IMR-90 (cell line): ENCODE results near the gene EXOC6. TPM values are rescaled to one million over a fixed set of nuclear protein-coding genes. Genes with fewer than 3 reads are reported as not detected.
A peak's percentile ranks its signal among the peaks of the same experiment; 100 is the strongest.

Experiments used
- ATAC-seq: fragments of 200-7000 bp; cut with Tn5 transposase; 2 replicates; pipeline ENCODE4 v1.9.1; 2020; ENCODE audit warnings: low read depth, mild to moderate bottlenecking, moderate library complexity
- BruUV-seq: library from RNA; stranded (reverse); fragments of 400-500 nt; replicated peaks from 2 replicates; lab custom pipeline; 2021; lab: Mats Ljungman, UMichigan
- CTCF ChIA-PET: fragments of 300-600 bp; formaldehyde crosslinking; extraction: SDS; loops from one replicate; lab custom pipeline; 2021; ENCODE audit warnings: antibody characterized with exemption; lab: Yijun Ruan, JAX
- POLR2A ChIA-PET: fragments of 300-600 bp; sonication (Branson Sonifier 250); formaldehyde crosslinking; loops from one replicate; lab custom pipeline; 2022; ENCODE audit warnings: antibody characterized with exemption; ENCODE audit not compliant: unreplicated experiment; lab: Charles Lee
- DNase-seq: peaks from one replicate; pipeline ENCODE4 v3.0.0; 2013
- H2AFZ ChIP-seq: replicated peaks from 2 replicates; pipeline ENCODE3; 2013; ENCODE audit warnings: low read length, mild to moderate bottlenecking; ENCODE audit not compliant: poor library complexity
- H2AK5ac ChIP-seq: 2 replicates; pipeline ENCODE4 v1.6.1; 2013; ENCODE audit warnings: low read depth, low read length, inconsistent platforms
- H2AK9ac ChIP-seq: replicated peaks from 2 replicates; pipeline ENCODE3; 2013; ENCODE audit warnings: mild to moderate bottlenecking, low read depth, low read length, moderate library complexity; ENCODE audit not compliant: poor library complexity
- H2BK120ac ChIP-seq: 2 replicates; pipeline ENCODE4 v1.6.1; 2013; ENCODE audit warnings: low read depth, low read length, inconsistent platforms
- H2BK15ac ChIP-seq: 3 replicates; pipeline ENCODE4 v1.6.1; 2013; ENCODE audit warnings: low read depth, low read length, inconsistent platforms
- H2BK20ac ChIP-seq: 2 replicates; pipeline ENCODE4 v1.6.1; 2013; ENCODE audit warnings: low read depth, mild to moderate bottlenecking, inconsistent platforms, low read length, moderate library complexity
- H2BK5ac ChIP-seq: 2 replicates; pipeline ENCODE4 v1.6.1; 2013; ENCODE audit warnings: mild to moderate bottlenecking, low read depth, low read length, inconsistent platforms; ENCODE audit not compliant: poor library complexity, severe bottlenecking
- H3K14ac ChIP-seq: replicated peaks from 2 replicates; pipeline ENCODE4 v1.6.1; 2013; ENCODE audit warnings: low read depth, low read length, inconsistent platforms
- H3K18ac ChIP-seq: 2 replicates; pipeline ENCODE4 v1.6.1; 2013; ENCODE audit warnings: low read depth, low read length, control low read depth
- H3K23ac ChIP-seq: 2 replicates; pipeline ENCODE4 v1.6.1; 2013; ENCODE audit warnings: low read depth, low read length, inconsistent platforms
- H3K27ac ChIP-seq: 2 replicates; pipeline ENCODE4 v1.5.1; 2013; ENCODE audit warnings: mild to moderate bottlenecking, control low read depth, low read length; ENCODE audit not compliant: insufficient read depth
- H3K27me3 ChIP-seq: 2 replicates; pipeline ENCODE4 v1.6.1; 2013; ENCODE audit warnings: low read length; ENCODE audit not compliant: control insufficient read depth, insufficient read depth
- H3K36me3 ChIP-seq: 2 replicates; pipeline ENCODE4 v1.6.1; 2013; ENCODE audit warnings: low read length, mixed read lengths; ENCODE audit not compliant: control insufficient read depth, insufficient read depth
- H3K4ac ChIP-seq: 2 replicates; pipeline ENCODE4 v1.6.1; 2013; ENCODE audit warnings: low read depth, low read length, inconsistent platforms
- H3K4me1 ChIP-seq: 2 replicates; pipeline ENCODE4 v1.6.1; 2013; ENCODE audit warnings: low read length, mixed read lengths; ENCODE audit not compliant: control insufficient read depth, insufficient read depth
- H3K4me2 ChIP-seq: 2 replicates; pipeline ENCODE4 v1.6.1; 2013; ENCODE audit warnings: low read depth, mild to moderate bottlenecking, control low read depth, low read length, moderate library complexity
- H3K4me3 ChIP-seq: 2 replicates; pipeline ENCODE4 v1.5.1; 2013; ENCODE audit warnings: low read depth, mild to moderate bottlenecking, control low read depth, low read length, moderate library complexity; ENCODE audit not compliant: insufficient read depth
- H3K56ac ChIP-seq: 2 replicates; pipeline ENCODE4 v1.6.1; 2013; ENCODE audit warnings: low read length, inconsistent platforms; ENCODE audit not compliant: insufficient read depth; ENCODE audit errors: extremely low read depth
- H3K79me1 ChIP-seq, 2 experiments: 2 replicates each; pipeline ENCODE4 v1.6.1; 2013; ENCODE audit warnings: low read length in 2 of 2, inconsistent platforms in 1 of 2, low read depth in 1 of 2
- H3K9ac ChIP-seq: 2 replicates; pipeline ENCODE4 v1.6.1; 2013; ENCODE audit warnings: low read depth, low read length, control low read depth
- H3K9me1 ChIP-seq: 2 replicates; pipeline ENCODE4 v1.6.1; 2013; ENCODE audit warnings: low read length, inconsistent platforms; ENCODE audit not compliant: insufficient read depth
- H3K9me3 ChIP-seq: 2 replicates; pipeline ENCODE4 v1.6.1; 2013; ENCODE audit warnings: low read length; ENCODE audit not compliant: control insufficient read depth, insufficient read depth
- H4K20me1 ChIP-seq: 2 replicates; pipeline ENCODE4 v1.6.1; 2013; ENCODE audit warnings: low read length, inconsistent platforms; ENCODE audit not compliant: insufficient read depth
- H4K5ac ChIP-seq: 2 replicates; pipeline ENCODE4 v1.6.1; 2013; ENCODE audit warnings: mild to moderate bottlenecking, low read depth, low read length, control low read depth
- H4K8ac ChIP-seq, 2 experiments: 2 replicates each; pipeline ENCODE4 v1.6.1; 2013; ENCODE audit warnings: low read depth in 2 of 2, low read length in 2 of 2, control low read depth in 1 of 2, inconsistent platforms in 1 of 2
- H4K91ac ChIP-seq: 2 replicates; pipeline ENCODE4 v1.6.1; 2013; ENCODE audit warnings: low read depth, low read length, inconsistent platforms; ENCODE audit not compliant: insufficient read depth
- CEBPB ChIP-seq: IDR thresholded peaks from 2 replicates; pipeline ENCODE4 v1.6.1; 2012; ENCODE audit warnings: low read depth, low read length, improper control_type of control experiment
- MAFK ChIP-seq: IDR thresholded peaks from 2 replicates; pipeline ENCODE4 v1.6.1; 2012; ENCODE audit warnings: low read depth, low read length, improper control_type of control experiment
- NFE2L2 ChIP-seq: fragments of 150-350 bp; IDR thresholded peaks from 2 replicates; pipeline ENCODE4 v1.6.1; 2016; ENCODE audit warnings: low read depth, mild to moderate bottlenecking, low read length
- POLR2A ChIP-seq: IDR thresholded peaks from 2 replicates; pipeline ENCODE4 v1.6.1; 2012; ENCODE audit warnings: mild to moderate bottlenecking, low read depth, low read length
- RAD21 ChIP-seq: IDR thresholded peaks from 2 replicates; pipeline ENCODE4 v1.6.1; 2012; ENCODE audit warnings: low read length, improper control_type of control experiment
- RCOR1 ChIP-seq: IDR thresholded peaks from 2 replicates; pipeline ENCODE4 v1.6.1; 2012; ENCODE audit warnings: mild to moderate bottlenecking, low read length, improper control_type of control experiment; ENCODE audit not compliant: insufficient replicate concordance
- RFX5 ChIP-seq: IDR thresholded peaks from 2 replicates; pipeline ENCODE4 v1.8.0; 2012; ENCODE audit warnings: low read depth, mild to moderate bottlenecking, low read length, moderate library complexity
- SMC3 ChIP-seq: fragments of 150-350 bp; IDR thresholded peaks from 2 replicates; pipeline ENCODE4 v1.6.1; 2016; ENCODE audit warnings: low read depth, mild to moderate bottlenecking, antibody characterized with exemption, low read length, moderate library complexity
- WGBS, 2 experiments: methylation state at CpG; one replicate each; pipeline versions ENCODE4 v1.1.5 to v1.1.7; 2013; ENCODE audit warnings: missing lambda C conversion rate in 2 of 2; ENCODE audit not compliant: insufficient read length in 1 of 2; ENCODE audit errors: extremely low coverage in 2 of 2; 5-methylcytosine and 5-hydroxymethylcytosine counted together
- dilution Hi-C: fragments of 300-500 bp; cut with HindIII; formaldehyde crosslinking; loops from one replicate; pipeline ENCODE4 v1.14.3; 2018; ENCODE audit warnings: low sequenced_read_pairs; ENCODE audit not compliant: unreplicated experiment
- in situ Hi-C: fragments of 300-500 bp; cut with MboI; formaldehyde crosslinking; loops from 3 replicates; pipeline ENCODE4 v1.14.3; 2019; ENCODE audit warnings: low sequenced_read_pairs, inconsistent platforms, mixed read lengths
- intact Hi-C: fragments of 100-400 bp; cut with micrococcal nuclease; formaldehyde crosslinking; loops from 2 replicates; pipeline ENCODE4 v1.10.0; 2022
- polyA plus RNA-seq, 3 experiments: library from polyadenylated mRNA; depleted of rRNA; stranded (reverse); fragments of >200 nt; gene quantifications; 2 replicates each; pipeline ENCODE4 v1.2.3, GENCODE V29; 2012; ENCODE audit warnings: low replicate concordance in 1 of 3
- total RNA-seq: library from RNA; depleted of rRNA; stranded (reverse); fragments of >200 nt; gene quantifications from 2 replicates; pipeline ENCODE4 v1.2.3, GENCODE V29; 2012
- TF ChIP-seq, protein P1 (sequence below): conservative IDR thresholded peaks from 2 replicates; pipeline ENCODE4 v1.5.1; 2012; ENCODE audit warnings: mild to moderate bottlenecking, low read depth, low read length, improper control_type of control experiment

Gene EXOC6
- total and polyA plus RNA-seq, 2 of the 4 experiments (the other 2 are of a cell fraction): 4.5 to 11.5 TPM

DNA sequence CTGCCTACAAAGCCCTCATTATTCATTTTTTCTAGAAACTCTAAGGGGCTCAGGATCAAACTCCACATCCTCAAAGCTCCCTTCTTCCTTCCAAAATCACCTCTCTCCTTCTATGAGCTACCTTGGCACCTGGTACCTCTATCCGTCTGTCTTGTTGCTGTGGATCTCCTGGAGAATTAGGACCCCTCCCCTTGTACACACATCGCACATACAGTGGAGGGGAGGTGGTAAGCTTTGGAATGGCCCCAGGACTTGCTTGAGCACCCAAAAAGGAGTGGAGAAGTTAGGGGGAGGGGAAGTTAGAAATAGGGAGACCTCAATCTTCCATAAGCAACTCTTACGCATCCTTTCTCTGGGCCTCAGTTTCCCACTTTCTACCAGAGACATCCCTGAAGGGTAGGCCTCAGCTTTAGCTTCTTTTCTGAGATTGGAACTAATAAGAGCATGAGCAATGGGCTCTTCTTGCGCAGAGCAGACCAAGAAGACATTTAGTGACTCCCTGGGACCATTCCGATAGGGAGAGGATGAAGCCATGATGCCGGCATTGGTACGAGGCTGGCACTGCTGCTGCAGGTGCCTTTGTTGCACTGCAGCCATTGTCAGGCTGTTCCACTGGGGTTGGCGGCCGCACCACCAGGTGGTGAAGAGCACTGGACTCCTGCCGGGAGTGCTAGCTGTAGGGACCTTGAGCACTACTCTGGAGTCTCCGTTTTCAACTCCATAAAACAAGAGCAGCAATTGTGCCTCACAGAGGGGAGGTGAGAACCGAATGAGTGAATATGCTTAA, 216.7 kb downstream of the EXOC6 start (continued):
- no peak for TF ChIP-seq RFX5

DNA sequence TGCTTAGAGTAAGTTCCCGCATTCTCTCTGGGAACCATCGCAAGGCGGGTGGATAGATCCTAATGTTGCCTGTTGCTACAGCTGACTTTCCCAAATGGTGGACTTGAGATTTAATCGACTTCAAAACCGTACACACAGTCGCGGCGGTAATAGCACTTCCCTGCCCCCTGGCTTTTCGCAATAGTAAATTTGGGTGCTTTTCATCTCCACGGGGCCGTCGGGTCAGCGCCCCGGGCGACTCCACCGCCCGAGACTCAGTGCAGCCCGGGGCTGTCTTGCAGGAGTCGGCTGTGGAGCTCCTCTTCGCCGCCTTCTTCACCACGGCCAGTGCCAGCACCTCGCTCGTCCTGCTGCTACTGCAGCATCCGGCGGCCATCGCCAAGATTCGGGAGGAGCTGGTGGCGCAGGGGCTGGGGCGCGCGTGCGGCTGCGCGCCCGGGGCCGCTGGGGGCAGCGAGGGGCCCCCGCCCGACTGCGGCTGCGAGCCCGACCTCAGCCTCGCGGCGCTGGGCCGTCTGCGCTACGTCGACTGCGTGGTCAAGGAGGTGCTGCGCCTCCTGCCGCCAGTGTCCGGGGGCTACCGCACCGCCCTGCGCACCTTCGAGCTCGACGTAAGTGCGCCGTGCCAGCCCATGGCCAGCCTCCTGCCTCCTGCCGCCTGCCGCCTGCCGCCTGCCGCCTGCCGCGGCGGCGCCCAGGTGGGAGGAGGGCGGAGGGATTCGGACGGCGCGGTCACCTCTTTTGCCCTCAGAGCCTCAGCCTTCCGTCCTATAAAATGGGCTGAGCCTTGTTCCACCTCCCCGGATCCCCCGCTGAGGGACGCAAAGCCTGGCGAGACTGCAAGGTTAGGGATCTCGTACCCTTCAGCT, 217.6 kb downstream of the EXOC6 start:
- Histone ChIP-seq H3K9me3 (no peaks in the 10 kb centered on the region), H4K5ac (no peak overlapping the region), H3K4me2 (peak overlapping the region; percentile 33), H2BK15ac (no peak overlapping the region), H4K20me1 (peaks cover 13% of the 10 kb centered on the region; the same call in 1 of the 2 replicates), H2AK5ac (no peak overlapping the region), H3K56ac (no peak overlapping the region), H3K4me3 (peak overlapping the region; percentile 13), H3K79me1 (no peaks in the 10 kb centered on the region), H2AFZ (peak overlapping the region; percentile 72), H3K4ac (no peak overlapping the region), H2BK5ac (no peak overlapping the region), H3K27me3 (peaks cover 98% of the 10 kb centered on the region), H2BK20ac (no peak overlapping the region), H3K36me3 (no peaks in the 10 kb centered on the region), H3K9ac (no peak overlapping the region), H4K91ac (no peak overlapping the region), H3K9me1 (no peaks in the 10 kb centered on the region), H2BK120ac (no peak overlapping the region), H4K8ac (no peak overlapping the region), H3K23ac (no peak overlapping the region), H3K27ac (no peak overlapping the region), H3K18ac (no peak overlapping the region), H3K14ac (no peak overlapping the region), H3K4me1 (peaks cover 6% of the 10 kb centered on the region; the same call in 1 of the 2 replicates), H2AK9ac (no peak overlapping the region)
- TF ChIP-seq SMC3 (no peak), NFE2L2 (no peak), RAD21 (no peak), RFX5 (no peak), POLR2A (no peak), MAFK (no peak), RCOR1 (no peak), CEBPB (no peak)
- TF ChIP-seq, protein P1, sequence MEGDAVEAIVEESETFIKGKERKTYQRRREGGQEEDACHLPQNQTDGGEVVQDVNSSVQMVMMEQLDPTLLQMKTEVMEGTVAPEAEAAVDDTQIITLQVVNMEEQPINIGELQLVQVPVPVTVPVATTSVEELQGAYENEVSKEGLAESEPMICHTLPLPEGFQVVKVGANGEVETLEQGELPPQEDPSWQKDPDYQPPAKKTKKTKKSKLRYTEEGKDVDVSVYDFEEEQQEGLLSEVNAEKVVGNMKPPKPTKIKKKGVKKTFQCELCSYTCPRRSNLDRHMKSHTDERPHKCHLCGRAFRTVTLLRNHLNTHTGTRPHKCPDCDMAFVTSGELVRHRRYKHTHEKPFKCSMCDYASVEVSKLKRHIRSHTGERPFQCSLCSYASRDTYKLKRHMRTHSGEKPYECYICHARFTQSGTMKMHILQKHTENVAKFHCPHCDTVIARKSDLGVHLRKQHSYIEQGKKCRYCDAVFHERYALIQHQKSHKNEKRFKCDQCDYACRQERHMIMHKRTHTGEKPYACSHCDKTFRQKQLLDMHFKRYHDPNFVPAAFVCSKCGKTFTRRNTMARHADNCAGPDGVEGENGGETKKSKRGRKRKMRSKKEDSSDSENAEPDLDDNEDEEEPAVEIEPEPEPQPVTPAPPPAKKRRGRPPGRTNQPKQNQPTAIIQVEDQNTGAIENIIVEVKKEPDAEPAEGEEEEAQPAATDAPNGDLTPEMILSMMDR: 0 out of 2 replicates have a peak, but pooled peaks have one; percentile 14
- dilution Hi-C loops (no loop called here), intact Hi-C loops (no loop called here), in situ Hi-C loops (no loop called here)
- BruUV-seq: no TSS peak
- ChIA-PET CTCF (interaction anchor here (0.5 to 1.3 kb wide), 4 partner anchors 10 to 455 kb away, joined by 3 to 4 read pairs (median 3); no protein-coding TSS in a partner anchor), POLR2A (no interaction called here)
- ATAC-seq: peak; percentile 19
- DNase-seq: no peak
- WGBS, 2 experiments: 4% methylated on average over 38 of the region's 81 CpGs; no CpG with 5 or more reads in 1 of the 2 experiments
